ENCODE measurements around the gene PALM.

Gene PALM

GRCh38 chr19:752652-753517 lies 44.1 kb downstream of the PALM start:
- DNase-seq (ENCODE audit: low read depth in 2 of 2), result no peak

DNA sequence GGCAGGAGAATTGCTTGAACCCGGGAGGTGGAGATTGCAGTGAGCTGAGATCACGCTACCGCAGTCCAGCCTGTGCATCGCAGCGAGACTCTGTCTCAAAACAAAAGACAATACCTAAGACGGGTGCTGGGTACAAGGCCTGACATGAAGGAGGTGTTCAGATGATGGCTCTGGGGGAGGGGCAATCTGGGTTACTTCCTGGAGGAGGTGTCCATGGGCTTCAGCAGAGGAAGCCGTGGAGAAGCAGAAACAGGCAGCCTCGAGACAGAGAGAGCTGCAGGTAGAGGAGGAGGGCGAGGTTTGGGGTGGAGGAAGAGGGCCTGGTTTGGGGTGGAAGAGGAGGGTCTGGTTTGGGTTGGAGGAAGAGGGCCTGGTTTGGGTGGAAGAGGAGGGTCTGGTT lies 45.8 kb downstream of the PALM start:
- no peak for DNase-seq (ENCODE audit: low read depth in 2 of 2)

DNA sequence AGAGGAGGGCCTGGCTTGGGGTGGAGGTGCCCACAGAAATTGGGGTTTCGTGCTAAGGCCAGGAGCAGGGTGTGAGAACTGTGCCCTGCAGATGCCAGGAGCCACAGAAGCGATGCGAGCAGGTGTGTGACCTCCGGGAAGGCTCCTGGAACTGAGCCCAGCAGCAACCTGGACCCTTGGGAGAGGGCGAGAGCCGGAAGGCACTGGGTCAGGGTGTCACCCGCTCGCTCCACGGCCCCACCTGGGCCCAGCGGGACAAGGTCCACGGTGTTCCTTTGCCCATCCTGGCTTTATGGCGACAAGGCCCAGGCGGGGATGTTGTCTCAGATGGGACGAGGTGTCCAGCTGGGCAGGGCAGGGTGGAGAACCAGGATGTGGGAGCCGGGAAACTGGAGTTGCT lies 46.3 kb downstream of the PALM start:
- no peak for DNase-seq (ENCODE audit: low read depth in 2 of 2)

DNA sequence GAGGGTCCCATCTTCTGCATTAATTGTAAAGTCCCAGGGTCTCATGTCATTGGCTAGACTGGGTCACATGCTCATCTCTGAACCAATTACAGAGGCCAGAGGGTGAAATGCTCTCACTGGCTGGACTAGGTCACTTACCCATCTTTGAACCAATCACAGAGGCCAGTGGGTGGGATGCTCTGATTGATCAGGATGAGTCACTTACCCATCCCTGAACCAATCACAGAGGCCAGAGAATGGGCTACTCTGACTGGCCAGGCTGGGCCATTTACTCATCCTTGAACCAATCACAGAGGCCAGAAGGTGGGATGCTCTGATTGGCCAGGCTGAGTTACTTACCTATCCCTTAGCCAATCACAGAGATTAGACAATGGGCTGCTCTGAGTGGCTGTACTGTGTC lies 47.5 kb downstream of the PALM start:
- DNase-seq (ENCODE audit: low read depth in 2 of 2), result no peak

- DNase-seq (ENCODE audit: low read depth in 2 of 2), result no peak
Observed at GRCh38 chr19:756821-757688, 48.3 kb downstream of the PALM start.

DNA sequence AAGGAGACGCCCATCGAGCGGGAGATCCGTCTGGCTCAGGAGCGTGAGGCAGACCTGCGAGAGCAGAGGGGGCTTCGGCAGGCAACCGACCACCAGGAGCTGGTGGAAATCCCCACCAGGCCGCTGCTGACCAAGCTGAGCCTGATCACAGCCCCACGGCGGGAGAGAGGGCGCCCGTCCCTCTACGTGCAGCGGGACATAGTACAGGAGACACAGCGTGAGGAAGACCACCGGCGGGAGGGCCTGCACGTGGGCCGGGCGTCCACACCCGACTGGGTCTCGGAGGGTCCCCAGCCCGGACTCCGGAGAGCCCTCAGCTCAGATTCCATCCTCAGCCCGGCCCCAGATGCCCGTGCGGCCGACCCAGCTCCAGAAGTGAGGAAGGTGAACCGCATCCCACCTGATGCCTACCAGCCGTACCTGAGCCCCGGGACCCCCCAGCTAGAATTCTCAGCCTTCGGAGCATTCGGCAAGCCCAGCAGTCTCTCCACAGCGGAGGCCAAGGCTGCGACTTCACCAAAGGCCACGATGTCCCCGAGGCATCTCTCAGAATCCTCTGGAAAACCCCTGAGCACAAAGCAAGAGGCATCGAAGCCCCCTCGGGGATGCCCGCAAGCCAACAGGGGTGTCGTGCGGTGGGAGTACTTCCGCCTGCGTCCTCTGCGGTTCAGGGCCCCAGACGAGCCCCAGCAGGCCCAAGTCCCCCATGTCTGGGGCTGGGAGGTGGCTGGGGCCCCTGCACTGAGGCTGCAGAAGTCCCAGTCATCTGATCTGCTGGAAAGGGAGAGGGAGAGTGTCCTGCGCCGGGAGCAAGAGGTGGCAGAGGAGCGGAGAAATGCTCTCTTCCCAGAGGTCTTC lies 49.3 kb downstream of the PALM start:
- DNase-seq (ENCODE audit: low read depth in 2 of 2), result no peak

DNA sequence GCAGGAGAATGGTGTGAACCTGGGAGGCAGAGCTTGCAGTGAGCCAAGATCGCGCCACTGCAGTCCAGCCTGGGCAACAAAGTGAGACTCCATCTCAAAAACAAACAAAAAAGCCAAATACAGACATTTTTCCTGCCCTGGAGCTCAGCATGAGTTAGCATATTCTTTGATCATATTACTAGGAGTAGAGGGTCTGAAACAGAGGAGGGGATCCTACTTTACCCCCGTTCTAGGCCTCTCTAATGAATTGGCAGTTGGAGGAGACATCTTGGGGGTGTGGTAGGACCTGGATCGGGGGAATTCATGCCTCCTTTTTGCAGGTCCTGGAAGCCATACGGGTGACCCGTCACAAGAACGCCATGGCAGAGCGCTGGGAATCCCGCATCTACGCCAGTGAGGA lies 54.4 kb downstream of the PALM start:
- no peak for DNase-seq (ENCODE audit: low read depth in 2 of 2)

- no peak for DNase-seq (ENCODE audit: low read depth in 2 of 2)
Observed at GRCh38 chr19:763869-764268, 55.1 kb downstream of the PALM start.

DNA sequence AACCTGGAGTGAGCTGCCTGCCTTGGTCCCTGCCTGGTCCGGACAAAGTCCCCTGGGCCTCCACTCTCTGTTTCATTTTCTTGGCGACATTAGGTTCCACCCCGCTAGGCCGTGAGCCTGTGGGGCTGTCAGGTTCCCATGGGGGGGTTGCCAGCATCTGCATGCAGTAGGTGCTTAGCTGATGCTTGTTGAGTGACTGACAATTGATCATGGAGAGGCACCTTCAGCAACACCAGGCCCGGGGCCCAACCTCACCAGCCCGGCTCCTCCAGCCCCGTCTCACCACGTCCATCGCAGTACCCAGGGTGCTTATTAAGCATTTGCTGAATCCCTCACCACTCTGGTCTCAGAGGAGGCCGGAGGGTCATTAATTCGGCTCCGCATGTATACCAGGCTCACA lies 55.6 kb downstream of the PALM start:
- no peak for DNase-seq (ENCODE audit: low read depth in 2 of 2)

GRCh38 chr19:765179-765738 lies 56.5 kb downstream of the PALM start:
- no peak for DNase-seq (ENCODE audit: low read depth in 2 of 2)

- no peak for DNase-seq (ENCODE audit: low read depth in 2 of 2)
Observed at GRCh38 chr19:768424-768823, 59.7 kb downstream of the PALM start.

DNA sequence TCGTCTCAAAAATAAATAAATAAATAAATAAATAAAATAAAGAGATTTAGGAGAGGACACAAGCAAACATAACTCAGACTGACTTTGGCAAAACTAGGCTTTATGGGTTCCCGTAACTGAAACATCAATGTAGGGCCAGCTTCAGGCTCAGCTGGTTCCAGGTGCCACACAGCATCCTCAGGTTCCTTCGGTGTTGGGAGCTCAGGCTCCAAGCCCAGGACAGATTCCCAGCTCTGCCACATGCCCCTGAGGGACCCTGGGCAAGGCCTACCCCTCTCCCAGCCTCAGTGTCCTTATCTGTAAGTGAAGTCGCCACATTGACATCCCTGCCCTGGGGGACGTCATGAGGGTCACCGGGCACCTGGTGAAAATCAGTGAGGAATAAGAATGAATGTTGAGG lies 60.9 kb downstream of the PALM start:
- no peak for DNase-seq (ENCODE audit: low read depth in 2 of 2)

- no peak for DNase-seq (ENCODE audit: low read depth in 2 of 2)
Observed at GRCh38 chr19:771332-771785, 62.6 kb downstream of the PALM start.

- no peak for DNase-seq (ENCODE audit: low read depth in 2 of 2)
Observed at GRCh38 chr19:772063-772462, 63.3 kb downstream of the PALM start.

DNA sequence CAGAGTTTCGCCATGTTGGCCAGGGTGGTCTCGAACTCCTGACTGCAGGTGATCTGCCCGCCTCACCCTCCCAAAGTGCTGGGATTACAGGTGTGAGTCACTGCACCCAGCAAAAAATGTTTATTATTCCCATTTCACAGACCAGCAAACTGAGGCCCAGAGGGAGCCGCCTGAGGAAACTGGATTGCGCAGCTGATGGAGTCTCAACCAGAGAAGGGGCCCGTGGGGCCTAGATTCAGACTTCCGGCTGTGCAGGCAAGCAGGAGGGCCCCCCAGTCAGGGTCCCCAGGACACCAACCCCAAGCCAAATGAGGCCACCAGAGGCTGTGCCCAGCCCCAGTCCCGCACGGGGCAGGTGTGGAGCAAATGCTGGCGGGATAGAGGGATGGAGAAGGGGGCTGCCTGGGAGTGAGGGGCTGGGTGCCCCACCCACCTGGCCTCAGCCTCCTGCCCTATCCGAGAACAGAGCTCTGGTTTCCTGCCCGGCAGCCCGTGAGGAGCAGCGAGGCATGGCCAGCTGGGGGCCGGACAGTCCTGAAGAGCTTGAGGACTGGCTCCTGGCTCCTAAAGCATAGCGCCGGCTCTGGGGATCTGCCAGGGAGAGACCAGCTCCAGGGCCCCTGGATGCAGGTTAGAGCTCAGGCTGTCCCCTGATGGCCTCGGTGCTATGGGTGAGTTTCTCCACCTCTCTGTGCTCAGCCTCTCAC lies 64.1 kb downstream of the PALM start:
- DNase-seq (ENCODE audit: low read depth in 2 of 2), result no peak

DNA sequence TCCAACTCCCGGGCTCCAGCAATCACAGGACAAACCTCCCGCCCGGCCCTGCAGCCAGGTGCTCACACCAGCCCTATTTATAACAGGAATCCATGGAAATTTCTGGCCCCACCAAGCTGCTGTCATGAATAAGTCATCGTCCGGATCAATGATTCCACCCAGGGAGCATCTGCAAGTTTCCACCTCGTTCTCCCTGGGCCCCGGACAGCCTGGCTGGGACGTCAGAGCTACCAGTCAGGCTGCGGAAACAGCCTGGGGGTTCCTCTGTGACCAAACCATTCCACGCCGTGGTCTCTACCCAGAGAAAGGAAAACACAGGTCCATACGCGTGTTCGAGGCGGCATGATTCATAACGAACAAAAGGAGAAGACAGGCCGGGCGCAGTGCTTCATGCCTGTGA lies 67.8 kb downstream of the PALM start:
- DNase-seq (ENCODE audit: low read depth in 2 of 2), result no peak

DNA sequence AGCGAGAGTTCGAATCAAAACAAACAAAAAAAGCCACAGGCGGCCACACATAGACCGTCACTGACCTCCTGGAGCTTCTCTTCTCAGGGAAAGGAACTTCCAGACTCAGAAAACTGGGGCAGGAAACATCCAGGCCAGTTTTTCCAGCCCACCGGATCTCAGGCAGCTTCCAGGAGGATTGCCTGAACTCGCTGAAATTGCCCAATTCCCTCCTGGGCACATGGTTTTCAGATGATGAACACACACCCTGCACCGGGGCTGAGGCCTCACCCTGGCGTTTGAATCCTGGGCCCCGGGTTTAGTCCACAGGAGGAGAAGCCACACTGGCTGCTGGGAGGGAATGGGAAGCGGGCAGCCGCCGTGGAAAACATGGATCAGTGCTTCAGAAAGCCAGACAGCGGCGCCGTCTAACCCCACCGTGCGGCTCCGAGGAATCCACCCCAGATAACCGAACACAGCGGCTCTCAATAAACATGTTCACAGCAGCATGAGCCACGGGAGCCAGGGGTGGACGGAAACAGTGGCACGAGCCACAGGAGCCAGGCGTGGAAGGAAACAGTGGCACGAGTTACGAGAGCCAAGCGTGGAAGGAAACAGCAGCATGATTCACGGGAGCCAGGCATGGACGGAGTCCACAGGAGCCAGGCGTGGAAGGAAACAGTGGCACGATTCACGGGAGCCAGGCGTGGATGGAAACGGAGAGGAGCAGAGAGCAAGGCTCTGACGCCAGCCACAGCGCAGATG lies 70.3 kb downstream of the PALM start:
- no peak for DNase-seq (ENCODE audit: low read depth in 2 of 2)

- no peak for DNase-seq (ENCODE audit: low read depth in 2 of 2)
Observed at GRCh38 chr19:780935-781334, 72.2 kb downstream of the PALM start.

- DNase-seq (ENCODE audit: low read depth in 2 of 2), result no peak
Observed at GRCh38 chr19:781800-782184, 73.1 kb downstream of the PALM start.

- DNase-seq (ENCODE audit: low read depth in 2 of 2), result no peak
Observed at GRCh38 chr19:782185-782877, 73.6 kb downstream of the PALM start.
